Measurements from ENCODE around the gene XPNPEP1.
A peak's percentile ranks its signal among the peaks of the same experiment; 100 is the strongest.

The XPNPEP1 gene

DNA sequence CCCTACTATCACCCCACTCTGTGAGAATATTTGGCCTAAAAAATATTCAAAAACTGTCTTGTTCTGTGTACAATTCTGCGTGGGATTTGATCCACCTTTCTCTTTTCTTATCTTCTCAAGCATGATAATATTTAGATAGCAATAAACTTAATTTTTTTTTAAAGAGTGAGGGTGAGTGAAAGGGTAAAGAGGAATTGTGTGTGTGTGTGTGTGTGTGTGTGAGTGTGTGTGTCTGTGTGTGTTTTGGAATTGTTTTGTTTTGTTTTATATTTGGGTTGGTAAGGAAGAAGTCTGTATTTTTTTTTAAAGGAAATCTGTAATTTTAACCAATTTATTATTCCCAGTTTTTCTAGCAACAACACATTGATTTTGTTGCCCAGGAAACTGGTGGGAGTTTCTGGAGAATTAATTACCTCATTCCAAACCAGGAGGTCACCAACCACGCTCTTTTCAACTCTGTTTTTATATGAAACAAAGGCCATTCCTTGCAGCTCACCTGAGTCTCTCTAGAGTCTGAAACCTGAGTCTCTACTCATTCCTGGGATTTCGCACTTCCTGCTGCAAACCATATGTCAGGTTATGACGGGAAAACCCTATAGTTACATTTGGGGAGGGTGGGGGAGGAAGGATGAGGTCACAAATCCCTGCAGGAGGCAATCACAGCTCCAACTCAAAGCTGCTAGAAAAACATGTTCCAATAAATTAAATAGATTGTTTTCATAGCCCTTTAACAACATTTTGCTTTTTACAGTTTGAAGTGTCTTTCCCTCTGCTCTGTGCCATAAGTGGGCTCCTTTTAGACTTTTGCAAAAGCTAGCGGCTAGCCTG, 38.1 kb upstream of the XPNPEP1 start:
- ATAC-seq, result peak; percentile 12
- TF ChIP-seq ISL1 (CRISPR knock-in tag; IDR thresholded peaks at IDR 0.05) (0 out of 2 replicates have a peak, but pooled peaks have one; percentile 7), CSDC2 (CRISPR knock-in tag; IDR thresholded peaks at IDR 0.05) (0 out of 2 replicates have a peak, but pooled peaks have one; percentile 23), ZFP30 (CRISPR knock-in tag; IDR thresholded peaks at IDR 0.05) (no peak)

DNA sequence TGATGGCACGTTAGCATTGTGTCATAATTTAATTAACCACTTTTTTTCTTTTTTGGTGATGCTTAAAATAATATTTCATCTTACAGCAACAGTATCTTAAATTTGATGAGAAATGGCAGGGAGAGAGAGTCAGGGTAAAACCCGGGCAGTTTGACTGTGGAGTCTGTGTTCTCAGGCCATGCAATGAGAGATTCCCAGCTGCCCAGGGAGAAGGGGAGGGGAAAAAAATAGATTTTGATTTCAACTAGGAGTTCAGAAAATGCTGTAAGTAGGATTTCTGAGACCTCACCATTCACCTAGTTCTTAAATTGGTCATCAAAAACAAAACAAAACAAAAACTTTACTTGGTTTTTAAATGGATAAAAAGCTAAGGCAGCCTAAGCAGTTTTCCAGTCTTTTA, 37.4 kb upstream of the XPNPEP1 start:
- TF ChIP-seq GLIS3 (CRISPR knock-in tag; IDR thresholded peaks at IDR 0.05) (no peak), ZFP30 (CRISPR knock-in tag; IDR thresholded peaks at IDR 0.05) (no peak), ZNF565 (CRISPR knock-in tag; conservative IDR thresholded peaks at IDR 0.05; ENCODE audit: low read depth) (no peak), RARB (CRISPR knock-in tag; IDR thresholded peaks at IDR 0.05) (no peak), ZC3H10 (CRISPR knock-in tag; IDR thresholded peaks at IDR 0.05) (no peak), SNAI2 (CRISPR knock-in tag; IDR thresholded peaks at IDR 0.05) (no peak)
- TF ChIP-seq, protein P1, sequence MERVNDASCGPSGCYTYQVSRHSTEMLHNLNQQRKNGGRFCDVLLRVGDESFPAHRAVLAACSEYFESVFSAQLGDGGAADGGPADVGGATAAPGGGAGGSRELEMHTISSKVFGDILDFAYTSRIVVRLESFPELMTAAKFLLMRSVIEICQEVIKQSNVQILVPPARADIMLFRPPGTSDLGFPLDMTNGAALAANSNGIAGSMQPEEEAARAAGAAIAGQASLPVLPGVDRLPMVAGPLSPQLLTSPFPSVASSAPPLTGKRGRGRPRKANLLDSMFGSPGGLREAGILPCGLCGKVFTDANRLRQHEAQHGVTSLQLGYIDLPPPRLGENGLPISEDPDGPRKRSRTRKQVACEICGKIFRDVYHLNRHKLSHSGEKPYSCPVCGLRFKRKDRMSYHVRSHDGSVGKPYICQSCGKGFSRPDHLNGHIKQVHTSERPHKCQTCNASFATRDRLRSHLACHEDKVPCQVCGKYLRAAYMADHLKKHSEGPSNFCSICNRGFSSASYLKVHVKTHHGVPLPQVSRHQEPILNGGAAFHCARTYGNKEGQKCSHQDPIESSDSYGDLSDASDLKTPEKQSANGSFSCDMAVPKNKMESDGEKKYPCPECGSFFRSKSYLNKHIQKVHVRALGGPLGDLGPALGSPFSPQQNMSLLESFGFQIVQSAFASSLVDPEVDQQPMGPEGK (CRISPR knock-in tag; IDR thresholded peaks at IDR 0.05; ENCODE audit: borderline replicate concordance), result no peak
- no peak for ATAC-seq

DNA sequence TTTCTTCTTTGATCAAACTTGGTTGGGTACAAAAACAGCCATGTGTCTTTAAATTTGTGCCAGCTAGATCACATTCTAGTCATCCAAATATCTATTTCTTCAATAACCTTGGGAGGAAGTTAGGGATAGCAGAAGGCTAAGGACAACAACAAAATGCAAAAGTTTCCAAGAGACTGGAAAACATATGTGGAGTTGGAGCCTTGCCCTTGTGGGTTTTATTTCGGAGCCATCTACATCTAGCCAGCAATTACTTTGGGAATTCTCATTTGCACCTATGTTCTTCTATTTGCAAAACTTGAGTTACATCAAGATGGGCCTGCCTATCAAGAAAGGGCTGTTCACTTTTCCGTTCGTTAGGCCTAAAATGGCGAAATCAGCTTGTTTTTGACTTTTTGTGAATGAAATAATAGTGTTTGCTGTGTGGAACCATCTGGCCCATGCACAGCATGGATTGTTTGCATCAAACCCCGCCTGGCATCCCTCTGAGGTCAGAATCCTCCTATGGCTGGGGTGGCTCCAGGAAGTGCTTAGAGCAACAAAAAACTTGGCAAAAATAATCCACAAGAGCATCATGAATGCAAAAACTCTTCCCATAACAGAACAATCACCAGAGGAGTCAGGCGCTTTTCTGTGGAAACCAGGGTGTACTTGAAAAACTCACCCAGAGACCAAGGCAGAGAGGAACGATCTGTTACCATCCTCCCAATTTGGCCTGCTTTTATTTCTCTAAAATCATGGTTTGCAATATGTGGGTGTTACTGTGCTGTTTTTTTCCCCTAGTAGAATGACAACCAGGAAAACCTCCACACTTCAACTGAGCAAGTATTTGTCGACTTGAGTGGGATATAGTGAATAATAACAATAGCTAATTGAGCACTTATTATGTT, 36.2 kb upstream of the XPNPEP1 start:
- no peak for ATAC-seq
- TF ChIP-seq RARB (CRISPR knock-in tag; IDR thresholded peaks at IDR 0.05), result no peak
- TF ChIP-seq SNAI2 (CRISPR knock-in tag; IDR thresholded peaks at IDR 0.05), result no peak
- no peak for TF ChIP-seq CSDC2 (CRISPR knock-in tag; IDR thresholded peaks at IDR 0.05)
- no peak for TF ChIP-seq ZNF565 (CRISPR knock-in tag; conservative IDR thresholded peaks at IDR 0.05; ENCODE audit: low read depth)
- TF ChIP-seq ESRRG (CRISPR knock-in tag; IDR thresholded peaks at IDR 0.05), result no peak
- TF ChIP-seq, protein P2, sequence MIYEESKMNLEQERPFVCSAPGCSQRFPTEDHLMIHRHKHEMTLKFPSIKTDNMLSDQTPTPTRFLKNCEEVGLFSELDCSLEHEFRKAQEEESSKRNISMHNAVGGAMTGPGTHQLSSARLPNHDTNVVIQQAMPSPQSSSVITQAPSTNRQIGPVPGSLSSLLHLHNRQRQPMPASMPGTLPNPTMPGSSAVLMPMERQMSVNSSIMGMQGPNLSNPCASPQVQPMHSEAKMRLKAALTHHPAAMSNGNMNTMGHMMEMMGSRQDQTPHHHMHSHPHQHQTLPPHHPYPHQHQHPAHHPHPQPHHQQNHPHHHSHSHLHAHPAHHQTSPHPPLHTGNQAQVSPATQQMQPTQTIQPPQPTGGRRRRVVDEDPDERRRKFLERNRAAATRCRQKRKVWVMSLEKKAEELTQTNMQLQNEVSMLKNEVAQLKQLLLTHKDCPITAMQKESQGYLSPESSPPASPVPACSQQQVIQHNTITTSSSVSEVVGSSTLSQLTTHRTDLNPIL (CRISPR knock-in tag; IDR thresholded peaks at IDR 0.05; ENCODE audit: low read depth), result no peak
- TF ChIP-seq OSR1 (CRISPR knock-in tag; IDR thresholded peaks at IDR 0.05), result no peak
- TF ChIP-seq, protein P3, sequence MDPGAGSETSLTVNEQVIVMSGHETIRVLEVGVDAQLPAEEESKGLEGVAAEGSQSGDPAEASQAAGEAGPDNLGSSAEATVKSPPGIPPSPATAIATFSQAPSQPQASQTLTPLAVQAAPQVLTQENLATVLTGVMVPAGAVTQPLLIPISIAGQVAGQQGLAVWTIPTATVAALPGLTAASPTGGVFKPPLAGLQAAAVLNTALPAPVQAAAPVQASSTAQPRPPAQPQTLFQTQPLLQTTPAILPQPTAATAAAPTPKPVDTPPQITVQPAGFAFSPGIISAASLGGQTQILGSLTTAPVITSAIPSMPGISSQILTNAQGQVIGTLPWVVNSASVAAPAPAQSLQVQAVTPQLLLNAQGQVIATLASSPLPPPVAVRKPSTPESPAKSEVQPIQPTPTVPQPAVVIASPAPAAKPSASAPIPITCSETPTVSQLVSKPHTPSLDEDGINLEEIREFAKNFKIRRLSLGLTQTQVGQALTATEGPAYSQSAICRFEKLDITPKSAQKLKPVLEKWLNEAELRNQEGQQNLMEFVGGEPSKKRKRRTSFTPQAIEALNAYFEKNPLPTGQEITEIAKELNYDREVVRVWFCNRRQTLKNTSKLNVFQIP (CRISPR knock-in tag; IDR thresholded peaks at IDR 0.05; ENCODE audit: borderline replicate concordance, low read depth), result no peak
- TF ChIP-seq BACH2 (CRISPR knock-in tag; IDR thresholded peaks at IDR 0.05; ENCODE audit: borderline replicate concordance), result no peak
- no peak for TF ChIP-seq ZNF8 (CRISPR knock-in tag; IDR thresholded peaks at IDR 0.05)
- no peak for TF ChIP-seq TCF4 (CRISPR knock-in tag; IDR thresholded peaks at IDR 0.05; ENCODE audit: borderline replicate concordance)
- no peak for TF ChIP-seq GLIS3 (CRISPR knock-in tag; IDR thresholded peaks at IDR 0.05)
- TF ChIP-seq TOX (CRISPR knock-in tag; IDR thresholded peaks at IDR 0.05; ENCODE audit: borderline replicate concordance), result no peak
- no peak for TF ChIP-seq ZFP30 (CRISPR knock-in tag; IDR thresholded peaks at IDR 0.05)
- no peak for TF ChIP-seq ISL1 (CRISPR knock-in tag; IDR thresholded peaks at IDR 0.05)
- no peak for TF ChIP-seq ZFP3 (CRISPR knock-in tag; IDR thresholded peaks at IDR 0.05)
- TF ChIP-seq, protein P4, sequence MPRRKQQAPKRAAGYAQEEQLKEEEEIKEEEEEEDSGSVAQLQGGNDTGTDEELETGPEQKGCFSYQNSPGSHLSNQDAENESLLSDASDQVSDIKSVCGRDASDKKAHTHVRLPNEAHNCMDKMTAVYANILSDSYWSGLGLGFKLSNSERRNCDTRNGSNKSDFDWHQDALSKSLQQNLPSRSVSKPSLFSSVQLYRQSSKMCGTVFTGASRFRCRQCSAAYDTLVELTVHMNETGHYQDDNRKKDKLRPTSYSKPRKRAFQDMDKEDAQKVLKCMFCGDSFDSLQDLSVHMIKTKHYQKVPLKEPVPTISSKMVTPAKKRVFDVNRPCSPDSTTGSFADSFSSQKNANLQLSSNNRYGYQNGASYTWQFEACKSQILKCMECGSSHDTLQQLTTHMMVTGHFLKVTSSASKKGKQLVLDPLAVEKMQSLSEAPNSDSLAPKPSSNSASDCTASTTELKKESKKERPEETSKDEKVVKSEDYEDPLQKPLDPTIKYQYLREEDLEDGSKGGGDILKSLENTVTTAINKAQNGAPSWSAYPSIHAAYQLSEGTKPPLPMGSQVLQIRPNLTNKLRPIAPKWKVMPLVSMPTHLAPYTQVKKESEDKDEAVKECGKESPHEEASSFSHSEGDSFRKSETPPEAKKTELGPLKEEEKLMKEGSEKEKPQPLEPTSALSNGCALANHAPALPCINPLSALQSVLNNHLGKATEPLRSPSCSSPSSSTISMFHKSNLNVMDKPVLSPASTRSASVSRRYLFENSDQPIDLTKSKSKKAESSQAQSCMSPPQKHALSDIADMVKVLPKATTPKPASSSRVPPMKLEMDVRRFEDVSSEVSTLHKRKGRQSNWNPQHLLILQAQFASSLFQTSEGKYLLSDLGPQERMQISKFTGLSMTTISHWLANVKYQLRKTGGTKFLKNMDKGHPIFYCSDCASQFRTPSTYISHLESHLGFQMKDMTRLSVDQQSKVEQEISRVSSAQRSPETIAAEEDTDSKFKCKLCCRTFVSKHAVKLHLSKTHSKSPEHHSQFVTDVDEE (CRISPR knock-in tag; IDR thresholded peaks at IDR 0.05), result no peak
- TF ChIP-seq, protein P1 (CRISPR knock-in tag; IDR thresholded peaks at IDR 0.05; ENCODE audit: borderline replicate concordance), result no peak

Measured in SK-N-SH treated with all-trans-retinoic acid at 6 μM for 48 hours (cell line).